Loucy (cell line): ENCODE measurements around the gene TNFAIP8.

Experiments used
- H2AFZ ChIP-seq: fragments of 200-600 bp; sonication (generic); 2 replicates; pipeline ENCODE4 v1.6.0; 2016; ENCODE audit warnings: antibody characterized with exemption, mild to moderate bottlenecking, low read length, moderate library complexity
- H3F3A ChIP-seq: fragments of 200-600 bp; 2 replicates; pipeline ENCODE4 v1.6.0; 2016; ENCODE audit warnings: antibody characterized with exemption, low read depth, mild to moderate bottlenecking
- H3K27me3 ChIP-seq: fragments of 200-600 bp; sonication (generic); 2 replicates; pipeline ENCODE4 v1.6.1; 2014; ENCODE audit warnings: low read length, mild to moderate bottlenecking; ENCODE audit not compliant: insufficient read depth, poor library complexity, severe bottlenecking
- H3K36me3 ChIP-seq: fragments of 200-600 bp; sonication (generic); 2 replicates; pipeline ENCODE4 v1.6.1; 2016; ENCODE audit warnings: low read length; ENCODE audit not compliant: insufficient read depth
- H3K4me1 ChIP-seq: fragments of 200-600 bp; sonication (generic); 2 replicates; pipeline ENCODE4 v1.5.1; 2014; ENCODE audit warnings: low read length, mild to moderate bottlenecking; ENCODE audit not compliant: insufficient read depth, poor library complexity, severe bottlenecking
- H3K4me2 ChIP-seq: fragments of 200-600 bp; sonication (generic); 2 replicates; pipeline ENCODE4 v1.6.0; 2014; ENCODE audit warnings: antibody characterized with exemption, low read length, low read depth, mild to moderate bottlenecking; ENCODE audit not compliant: poor library complexity, severe bottlenecking
- H3K4me3 ChIP-seq: fragments of 200-600 bp; sonication (generic); 2 replicates; pipeline ENCODE4 v1.5.1; 2014; ENCODE audit warnings: low read length, mild to moderate bottlenecking, mixed read lengths; ENCODE audit not compliant: poor library complexity, severe bottlenecking
- H3K79me2 ChIP-seq: fragments of 200-600 bp; sonication (generic); 2 replicates; pipeline ENCODE4 v1.6.1; 2014; ENCODE audit warnings: low read length; ENCODE audit not compliant: insufficient read depth
- H3K9ac ChIP-seq: fragments of 200-600 bp; sonication (generic); 2 replicates; pipeline ENCODE4 v1.6.0; 2014; ENCODE audit warnings: mild to moderate bottlenecking, low read depth, low read length, moderate library complexity; ENCODE audit not compliant: poor library complexity, severe bottlenecking
- H3K9me2 ChIP-seq: fragments of 200-600 bp; sonication (generic); replicated peaks from 2 replicates; pipeline ENCODE4 v1.6.1; 2016; ENCODE audit warnings: low read depth, low read length, mixed read lengths
- H3K9me3 ChIP-seq: fragments of 200-600 bp; sonication (generic); 2 replicates; pipeline ENCODE4 v1.6.1; 2014; ENCODE audit warnings: mild to moderate bottlenecking, antibody characterized with exemption, low read length, low read depth; ENCODE audit not compliant: insufficient read depth
- H4K20me1 ChIP-seq: fragments of 200-600 bp; sonication (generic); 2 replicates; pipeline ENCODE4 v1.6.0; 2014; ENCODE audit warnings: antibody characterized with exemption, low read length, mild to moderate bottlenecking; ENCODE audit not compliant: insufficient read depth, poor library complexity, severe bottlenecking
- CTCF ChIP-seq: fragments of 200-600 bp; sonication (generic); conservative IDR thresholded peaks from 2 replicates; pipeline ENCODE4 v1.5.1; 2014; ENCODE audit warnings: mild to moderate bottlenecking, antibody characterized with exemption, low read length
- EZH2phosphoT487 ChIP-seq: fragments of 200-600 bp; IDR thresholded peaks from 2 replicates; pipeline ENCODE4 v1.6.1; 2018; ENCODE audit warnings: antibody characterized with exemption, mild to moderate bottlenecking, moderate library complexity, borderline replicate concordance

TNFAIP8 gene

DNA sequence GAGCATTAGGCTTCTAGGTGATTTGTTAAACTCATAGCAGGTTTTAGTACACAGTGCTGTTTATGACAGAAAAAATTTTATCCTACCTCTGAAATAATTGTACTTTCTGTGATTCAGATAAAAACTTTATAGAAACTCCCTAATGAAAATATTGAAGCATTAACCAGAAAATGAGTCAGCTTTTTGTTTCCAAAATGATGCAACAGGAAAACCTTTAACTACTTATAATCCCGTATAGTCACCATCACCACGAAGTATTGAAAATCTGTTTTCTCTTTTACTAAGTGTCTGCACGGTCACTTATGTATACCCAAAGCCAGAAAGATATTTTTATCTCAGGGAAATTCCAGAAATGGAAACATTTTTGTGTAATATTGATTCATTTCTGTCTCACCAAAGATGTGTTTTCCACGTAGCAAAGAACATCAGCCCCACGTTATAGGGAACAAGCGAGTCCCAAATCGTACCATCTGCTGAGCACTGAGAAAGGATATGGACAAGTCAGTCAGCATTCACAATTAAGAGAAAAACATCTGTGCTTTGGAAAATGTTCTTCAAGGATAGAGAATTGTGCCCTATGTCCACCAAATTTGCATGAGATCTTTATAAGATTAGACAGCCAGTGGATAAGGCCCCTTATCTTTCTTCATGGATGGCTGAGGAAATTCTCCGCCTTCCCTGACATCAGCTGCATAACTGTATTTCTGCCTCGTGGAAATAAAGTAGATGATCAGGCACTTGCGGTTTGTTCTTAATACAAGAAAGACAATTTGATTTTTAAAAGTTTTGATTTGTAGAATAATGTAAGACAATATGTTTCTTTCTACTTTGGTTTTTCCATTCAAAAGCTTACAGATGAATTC is 41.9 kb downstream of the TNFAIP8 start:
- Histone ChIP-seq H3K9ac (no peak overlapping the region), H4K20me1 (no peaks in the 10 kb centered on the region), H3K4me3 (no peak overlapping the region), H3K4me1 (no peaks in the 10 kb centered on the region), H3K79me2 (no peaks in the 10 kb centered on the region), H3K9me2 (no peaks in the 10 kb centered on the region), H3K9me3 (no peaks in the 10 kb centered on the region), H2AFZ (no peak overlapping the region), H3K27me3 (no peaks in the 10 kb centered on the region), H3F3A (no peaks in the 10 kb centered on the region), H3K4me2 (no peak overlapping the region), H3K36me3 (peaks cover 14% of the 10 kb centered on the region; the same call in 1 of the 2 replicates)
- TF ChIP-seq EZH2phosphoT487 (no peak), CTCF (no peak)

DNA sequence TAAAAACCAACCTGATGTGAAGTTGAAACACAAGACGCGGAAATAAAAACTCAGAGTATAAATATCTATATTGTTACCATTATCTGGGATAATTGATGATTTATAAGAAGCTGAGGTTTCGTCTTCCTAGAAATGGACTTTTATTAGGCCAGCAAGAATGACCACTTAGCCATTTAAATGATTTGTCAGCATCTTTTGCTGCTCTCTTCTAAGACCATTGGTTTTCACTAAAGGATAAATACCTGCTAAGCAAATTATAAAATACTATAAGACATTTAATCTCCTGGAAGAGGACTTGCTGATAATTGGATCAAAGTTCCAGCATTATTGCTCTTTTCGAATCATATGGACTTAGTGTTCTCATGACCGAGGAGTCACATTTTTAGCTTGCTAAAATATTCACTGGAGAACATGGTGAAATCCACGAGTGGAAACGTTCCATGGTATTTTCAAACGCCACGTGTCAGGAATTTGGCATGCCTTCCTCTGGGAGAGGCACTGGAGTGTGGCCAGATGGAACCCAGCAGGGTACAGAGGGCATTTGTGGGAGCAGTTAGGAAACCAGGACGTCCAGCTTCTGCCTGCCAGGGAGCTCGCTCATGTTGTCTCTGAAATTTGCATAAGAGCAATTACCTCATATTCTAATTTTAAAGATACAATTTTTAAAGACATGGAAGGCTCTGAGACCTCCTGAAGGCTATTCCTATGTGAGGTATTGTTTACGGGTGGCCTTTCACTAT is 43.1 kb downstream of the TNFAIP8 start:
- no peaks in the 10 kb centered on the region for H3K9me3 ChIP-seq
- TF ChIP-seq CTCF (no peak), EZH2phosphoT487 (no peak)
- H2AFZ ChIP-seq: no peak overlapping the region
- H3K36me3 ChIP-seq: peaks cover 3% of the 10 kb centered on the region; the same call in 1 of the 2 replicates
- no peak overlapping the region for H3K4me2 ChIP-seq
- H4K20me1 ChIP-seq: no peaks in the 10 kb centered on the region
- no peaks in the 10 kb centered on the region for H3K79me2 ChIP-seq
- H3F3A ChIP-seq: no peaks in the 10 kb centered on the region
- no peak overlapping the region for H3K4me3 ChIP-seq
- no peaks in the 10 kb centered on the region for H3K4me1 ChIP-seq
- no peak overlapping the region for H3K9ac ChIP-seq
- no peaks in the 10 kb centered on the region for H3K27me3 ChIP-seq
- no peaks in the 10 kb centered on the region for H3K9me2 ChIP-seq

GRCh38 chr5:119400245-119400644 is 44.4 kb downstream of the TNFAIP8 start:
- Histone ChIP-seq H3K4me3 (no peak overlapping the region), H3F3A (no peaks in the 10 kb centered on the region), H3K4me1 (no peaks in the 10 kb centered on the region), H3K4me2 (no peak overlapping the region), H2AFZ (no peak overlapping the region), H3K9ac (no peak overlapping the region), H4K20me1 (no peaks in the 10 kb centered on the region), H3K9me3 (no peaks in the 10 kb centered on the region), H3K9me2 (no peaks in the 10 kb centered on the region), H3K36me3 (no peaks in the 10 kb centered on the region), H3K27me3 (no peaks in the 10 kb centered on the region), H3K79me2 (no peaks in the 10 kb centered on the region)
- no peak for TF ChIP-seq EZH2phosphoT487
- no peak for TF ChIP-seq CTCF
